SK-N-SH (cell line): Measurements from ENCODE around the gene RTL3. TPM values are rescaled to one million over a fixed set of nuclear protein-coding genes. Genes with fewer than 3 reads are reported as not detected.

Experiments
- CTCF ChIA-PET: fragments of 300-600, 350-600 bp; formaldehyde crosslinking; extraction: SDS; loops from one replicate; lab custom pipeline; 2021; lab: Yijun Ruan, JAX
- POLR2A ChIA-PET: fragments of 350-600 bp; sonication (Branson Sonifier 250); formaldehyde crosslinking; extraction: SDS; loops from one replicate; lab custom pipeline; 2020; ENCODE audit warnings: antibody characterized with exemption, inconsistent platforms; lab: Yijun Ruan, JAX
- DNase-seq: peaks from one replicate; pipeline ENCODE4 v3.0.0; 2012
- H2AFZ ChIP-seq: fragments of 200-600 bp; sonication (generic); 2 replicates; pipeline ENCODE4 v1.8.1; 2016; ENCODE audit warnings: antibody characterized with exemption, mild to moderate bottlenecking, low read depth
- H3F3A ChIP-seq: fragments of 200-600 bp; sonication (generic); replicated peaks from 2 replicates; pipeline ENCODE3; 2016; ENCODE audit warnings: antibody characterized with exemption, mild to moderate bottlenecking; ENCODE audit not compliant: insufficient read depth
- H3K27ac ChIP-seq, 2 experiments: fragments of 200-500 bp in 1 of 2; fragments of 200-600 bp in 1 of 2; sonication (Bioruptor generic) in 1 of 2; sonication (generic), shearing (Covaris generic) in 1 of 2; 2 replicates each; pipeline versions ENCODE4 v1.5.1 to v1.6.1; 2014 to 2016; ENCODE audit warnings: low read depth in 2 of 2, inconsistent platforms in 1 of 2, low read length in 1 of 2, mild to moderate bottlenecking in 1 of 2, mixed read lengths in 1 of 2
- H3K27me3 ChIP-seq: fragments of 200-600 bp; sonication (generic), shearing (Covaris generic); 2 replicates; pipeline ENCODE4 v1.6.1; 2016; ENCODE audit warnings: mixed run types; ENCODE audit not compliant: insufficient read depth
- H3K36me3 ChIP-seq, 2 experiments: fragments of 200-500 bp in 1 of 2; fragments of 200-600 bp in 1 of 2; sonication (Bioruptor generic) in 1 of 2; sonication (generic) in 1 of 2; replicated peaks in 1 of 2; 2 replicates each; pipeline versions ENCODE3 to v1.5.1; 2014 to 2016; ENCODE audit warnings: low read length in 1 of 2, mild to moderate bottlenecking in 1 of 2; ENCODE audit not compliant: insufficient read depth in 2 of 2, control insufficient read depth in 1 of 2
- H3K4me1 ChIP-seq, 2 experiments: fragments of 200-500 bp in 1 of 2; fragments of 200-600 bp in 1 of 2; sonication (Bioruptor generic) in 1 of 2; sonication (generic), shearing (Covaris generic) in 1 of 2; 2 replicates each; pipeline versions ENCODE4 v1.5.1 to v1.6.1; 2014 to 2016; ENCODE audit warnings: low read depth in 1 of 2, low read length in 1 of 2, mixed run types in 1 of 2; ENCODE audit not compliant: insufficient read depth in 2 of 2, control insufficient read depth in 1 of 2
- H3K4me2 ChIP-seq: fragments of 200-600 bp; sonication (generic), shearing (Covaris generic); 2 replicates; pipeline ENCODE4 v1.6.1; 2017; ENCODE audit warnings: mixed run types
- H3K4me3 ChIP-seq, 2 experiments: fragments of 200-500 bp in 1 of 2; fragments of 200-600 bp in 1 of 2; sonication (Bioruptor generic) in 1 of 2; sonication (generic), shearing (Covaris generic) in 1 of 2; 2 replicates each; pipeline versions ENCODE4 v1.5.1 to v1.8.1; 2014 to 2016; ENCODE audit warnings: low read depth in 2 of 2, inconsistent platforms in 1 of 2, low read length in 1 of 2, mild to moderate bottlenecking in 1 of 2, mixed read lengths in 1 of 2, moderate library complexity in 1 of 2
- H3K79me2 ChIP-seq: fragments of 200-600 bp; sonication (generic); 2 replicates; pipeline ENCODE4 v1.8.1; 2017; ENCODE audit warnings: mild to moderate bottlenecking; ENCODE audit not compliant: insufficient read depth
- H3K9ac ChIP-seq: fragments of 200-600 bp; sonication (generic); 2 replicates; pipeline ENCODE4 v1.6.1; 2017; ENCODE audit warnings: mixed run types
- H3K9me2 ChIP-seq: fragments of 200-600 bp; sonication (generic); 2 replicates; pipeline ENCODE4 v1.6.1; 2017; ENCODE audit warnings: mixed run types
- H3K9me3 ChIP-seq: fragments of 200-600 bp; sonication (generic); 2 replicates; pipeline ENCODE4 v1.6.1; 2017; ENCODE audit warnings: mixed run types, mild to moderate bottlenecking, moderate library complexity
- H4K20me1 ChIP-seq: fragments of 200-600 bp; sonication (generic); 2 replicates; pipeline ENCODE4 v1.6.1; 2017; ENCODE audit warnings: mild to moderate bottlenecking, mixed run types; ENCODE audit not compliant: insufficient read depth
- CHD2 ChIP-seq: fragments of 150-350 bp; IDR thresholded peaks from 2 replicates; pipeline ENCODE4 v1.6.1; 2018; ENCODE audit warnings: low read length; ENCODE audit not compliant: partially characterized antibody
- EP300 ChIP-seq, 2 experiments: IDR thresholded peaks; 2 replicates each; pipeline versions ENCODE4 v1.4.0 to v1.6.1; 2012; ENCODE audit warnings: borderline replicate concordance in 1 of 2, low read depth in 1 of 2, low read length in 1 of 2
- EZH2phosphoT487 ChIP-seq: fragments of 200-600 bp; sonication (generic); IDR thresholded peaks from 2 replicates; pipeline ENCODE4 v1.6.1; 2017; ENCODE audit warnings: low read depth, mixed run types, mild to moderate bottlenecking, antibody characterized with exemption, moderate library complexity, borderline replicate concordance
- FOSL2 ChIP-seq: IDR thresholded peaks from 2 replicates; pipeline ENCODE4 v1.4.0; 2012; ENCODE audit warnings: low read depth, mild to moderate bottlenecking, moderate library complexity, borderline replicate concordance
- GABPA ChIP-seq: IDR thresholded peaks from 2 replicates; pipeline ENCODE4 v1.4.0; 2012; ENCODE audit warnings: low read depth, mild to moderate bottlenecking
- JUND ChIP-seq: IDR thresholded peaks from 2 replicates; pipeline ENCODE4 v1.4.0; 2012
- MEF2A ChIP-seq: IDR thresholded peaks from 2 replicates; pipeline ENCODE4 v1.4.0; 2012; ENCODE audit warnings: low read depth, borderline replicate concordance
- MXI1 ChIP-seq: IDR thresholded peaks from 2 replicates; pipeline ENCODE4 v1.6.1; 2012; ENCODE audit warnings: mild to moderate bottlenecking, low read depth, low read length, improper control_type of control experiment
- NFIC ChIP-seq: IDR thresholded peaks from 2 replicates; pipeline ENCODE4 v1.4.0; 2012; ENCODE audit warnings: borderline replicate concordance
- NRF1 ChIP-seq: IDR thresholded peaks from 2 replicates; pipeline ENCODE4 v1.6.1; 2012; ENCODE audit warnings: low read depth, mild to moderate bottlenecking, low read length
- RAD21 ChIP-seq: IDR thresholded peaks from 2 replicates; pipeline ENCODE4 v1.6.1; 2012; ENCODE audit warnings: mild to moderate bottlenecking, low read length
- RCOR1 ChIP-seq: fragments of 150-350 bp; IDR thresholded peaks from 2 replicates; pipeline ENCODE4 v1.6.1; 2017; ENCODE audit warnings: antibody characterized with exemption, low read length
- RFX5 ChIP-seq: IDR thresholded peaks from 2 replicates; pipeline ENCODE4 v1.6.1; 2012; ENCODE audit warnings: mild to moderate bottlenecking, improper control_type of control experiment, low read length
- RXRA ChIP-seq: IDR thresholded peaks from 2 replicates; pipeline ENCODE4 v1.4.0; 2012; ENCODE audit warnings: low read depth, mild to moderate bottlenecking, borderline replicate concordance
- TCF12 ChIP-seq: IDR thresholded peaks from 2 replicates; pipeline ENCODE4 v1.4.0; 2012
- YY1 ChIP-seq: IDR thresholded peaks from 2 replicates; pipeline ENCODE4 v1.4.0; 2012; ENCODE audit warnings: low read depth, mild to moderate bottlenecking
- WGBS: methylation state at CpG from one replicate; pipeline ENCODE4 v1.1.6; 2017; ENCODE audit warnings: low lambda C conversion rate; 5-methylcytosine and 5-hydroxymethylcytosine counted together
- polyA plus RNA-seq, 3 experiments: library from polyadenylated mRNA; depleted of rRNA; stranded (reverse); fragments of >200 nt; gene quantifications; 2 replicates each; pipeline ENCODE4 v1.2.3, GENCODE V29; 2012
- TF ChIP-seq, protein P1 (sequence below): IDR thresholded peaks from 2 replicates; pipeline ENCODE4 v1.4.0; 2012; ENCODE audit warnings: low read depth
- TF ChIP-seq, protein P2 (sequence below): IDR thresholded peaks from 2 replicates; pipeline ENCODE4; 2012
- TF ChIP-seq, protein P3 (sequence below): fragments of 150-350 bp; IDR thresholded peaks from 2 replicates; pipeline ENCODE4 v1.6.1; 2017; ENCODE audit warnings: antibody characterized with exemption, low read length, low read depth, borderline replicate concordance
- TF ChIP-seq, protein P4 (sequence below): IDR thresholded peaks from 2 replicates; pipeline ENCODE4 v1.6.1; 2012; ENCODE audit warnings: mild to moderate bottlenecking, low read depth, low read length, moderate library complexity
- TF ChIP-seq, protein P5 (sequence below): IDR thresholded peaks from 2 replicates; pipeline ENCODE4 v1.4.0; 2012; ENCODE audit warnings: low read depth, borderline replicate concordance

The RTL3 gene, protein sequence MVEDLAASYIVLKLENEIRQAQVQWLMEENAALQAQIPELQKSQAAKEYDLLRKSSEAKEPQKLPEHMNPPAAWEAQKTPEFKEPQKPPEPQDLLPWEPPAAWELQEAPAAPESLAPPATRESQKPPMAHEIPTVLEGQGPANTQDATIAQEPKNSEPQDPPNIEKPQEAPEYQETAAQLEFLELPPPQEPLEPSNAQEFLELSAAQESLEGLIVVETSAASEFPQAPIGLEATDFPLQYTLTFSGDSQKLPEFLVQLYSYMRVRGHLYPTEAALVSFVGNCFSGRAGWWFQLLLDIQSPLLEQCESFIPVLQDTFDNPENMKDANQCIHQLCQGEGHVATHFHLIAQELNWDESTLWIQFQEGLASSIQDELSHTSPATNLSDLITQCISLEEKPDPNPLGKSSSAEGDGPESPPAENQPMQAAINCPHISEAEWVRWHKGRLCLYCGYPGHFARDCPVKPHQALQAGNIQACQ
- polyA plus RNA-seq (2012; rRNA removed) = 0.64 and 0.80 TPM in 2 replicates
- 0.58 and 0.64 TPM in 2 replicates for polyA plus RNA-seq (2012; cell fraction: cytosol; rRNA removed)
- 0.46 and 0.49 TPM in 2 replicates for polyA plus RNA-seq (2012; cell fraction: nucleus; rRNA removed)

DNA sequence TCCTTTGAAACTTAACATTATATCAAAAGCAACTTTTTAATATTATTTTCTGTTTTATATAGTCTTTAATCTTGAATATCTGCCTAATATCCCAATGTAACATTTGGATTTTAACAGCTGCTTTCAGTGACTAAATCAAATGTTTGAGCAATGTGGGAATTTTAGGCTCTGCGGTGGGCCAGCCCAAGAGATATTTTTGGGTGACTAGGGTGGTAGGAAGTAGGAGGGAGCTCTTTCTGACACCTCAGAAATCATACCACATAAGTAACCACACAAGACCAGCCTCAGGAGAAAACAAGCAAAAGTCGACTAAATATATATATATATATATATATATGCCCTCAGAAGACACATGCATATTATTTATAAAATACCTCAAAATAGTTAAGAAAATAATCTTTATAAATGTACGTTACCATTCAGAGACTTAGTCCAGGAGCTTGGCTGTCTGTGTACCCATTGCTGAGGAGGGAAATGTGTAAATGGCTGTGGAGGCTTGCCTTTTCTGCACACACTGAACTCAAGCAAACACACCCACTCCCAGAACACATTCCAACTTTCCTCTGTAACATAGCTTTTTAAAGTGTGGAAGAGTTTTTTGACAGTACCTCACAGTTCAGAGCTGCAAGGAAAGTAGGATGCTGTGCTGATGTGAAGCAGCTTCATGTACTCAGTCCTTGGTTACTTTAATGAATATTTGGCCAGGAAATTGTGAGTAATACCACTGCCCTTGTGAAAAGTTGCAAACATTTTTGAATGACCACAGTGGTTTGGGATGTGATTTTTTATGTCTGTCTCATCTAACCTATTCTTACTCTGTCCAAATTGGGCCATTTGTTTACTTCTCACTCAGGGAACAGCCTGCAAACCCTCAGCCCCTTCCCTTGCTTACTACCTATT lies at the start of gene RTL3:
TSS of gene RTL3 (minus strand) at position 484 of the 900 bp plus-strand sequence. CDS start 908 bp downstream, outside the sequence.
- H3K79me2 ChIP-seq = no peaks in the 10 kb centered on the region
- H3K27ac ChIP-seq = peak within 1 kb of the TSS in 1 of 2 experiments; percentile 51; a peak in 2 of 4 replicates
- ChIA-PET CTCF (interaction anchor here (1.5 kb wide), 1 partner anchor 423 kb away, joined by 3 read pairs; no protein-coding TSS in a partner anchor), POLR2A (no interaction called here)
- DNase-seq = no peak
- H3K4me3 ChIP-seq = no peak within 1 kb of the TSS
- no peaks in the 10 kb centered on the region for H4K20me1 ChIP-seq
- peak within 1 kb of the TSS; percentile 35; the same call in 1 of the 2 replicates for H2AFZ ChIP-seq
- H3K9me2 ChIP-seq = no peaks in the 10 kb centered on the region
- H3F3A ChIP-seq = no peaks in the 10 kb centered on the region
- TF ChIP-seq, protein P1, sequence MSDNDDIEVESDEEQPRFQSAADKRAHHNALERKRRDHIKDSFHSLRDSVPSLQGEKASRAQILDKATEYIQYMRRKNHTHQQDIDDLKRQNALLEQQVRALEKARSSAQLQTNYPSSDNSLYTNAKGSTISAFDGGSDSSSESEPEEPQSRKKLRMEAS = no peak
- TF ChIP-seq FOSL2 (peak; percentile 48; the same call in 1 of the 2 replicates), YY1 (no peak), RCOR1 (no peak), GABPA (no peak), MXI1 (no peak), RXRA (no peak), JUND (peak; percentile 22; the same call in 1 of the 2 replicates), MEF2A (no peak), NRF1 (no peak), NFIC (peak; percentile 39), RAD21 (no peak), TCF12 (peak; percentile 42; the same call in 1 of the 2 replicates), EP300 (IDR thresholded peaks at IDR 0.05; ENCODE audit: borderline replicate concordance in 1 of 2, low read depth in 1 of 2, low read length in 1 of 2) (no peak), EZH2phosphoT487 (no peak), CHD2 (no peak), RFX5 (no peak)
- TF ChIP-seq, protein P2, sequence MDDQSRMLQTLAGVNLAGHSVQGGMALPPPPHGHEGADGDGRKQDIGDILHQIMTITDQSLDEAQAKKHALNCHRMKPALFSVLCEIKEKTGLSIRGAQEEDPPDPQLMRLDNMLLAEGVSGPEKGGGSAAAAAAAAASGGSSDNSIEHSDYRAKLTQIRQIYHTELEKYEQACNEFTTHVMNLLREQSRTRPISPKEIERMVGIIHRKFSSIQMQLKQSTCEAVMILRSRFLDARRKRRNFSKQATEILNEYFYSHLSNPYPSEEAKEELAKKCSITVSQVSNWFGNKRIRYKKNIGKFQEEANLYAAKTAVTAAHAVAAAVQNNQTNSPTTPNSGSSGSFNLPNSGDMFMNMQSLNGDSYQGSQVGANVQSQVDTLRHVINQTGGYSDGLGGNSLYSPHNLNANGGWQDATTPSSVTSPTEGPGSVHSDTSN = peak; percentile 53
- TF ChIP-seq, protein P3, sequence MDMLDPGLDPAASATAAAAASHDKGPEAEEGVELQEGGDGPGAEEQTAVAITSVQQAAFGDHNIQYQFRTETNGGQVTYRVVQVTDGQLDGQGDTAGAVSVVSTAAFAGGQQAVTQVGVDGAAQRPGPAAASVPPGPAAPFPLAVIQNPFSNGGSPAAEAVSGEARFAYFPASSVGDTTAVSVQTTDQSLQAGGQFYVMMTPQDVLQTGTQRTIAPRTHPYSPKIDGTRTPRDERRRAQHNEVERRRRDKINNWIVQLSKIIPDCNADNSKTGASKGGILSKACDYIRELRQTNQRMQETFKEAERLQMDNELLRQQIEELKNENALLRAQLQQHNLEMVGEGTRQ = no peak
- TF ChIP-seq, protein P4, sequence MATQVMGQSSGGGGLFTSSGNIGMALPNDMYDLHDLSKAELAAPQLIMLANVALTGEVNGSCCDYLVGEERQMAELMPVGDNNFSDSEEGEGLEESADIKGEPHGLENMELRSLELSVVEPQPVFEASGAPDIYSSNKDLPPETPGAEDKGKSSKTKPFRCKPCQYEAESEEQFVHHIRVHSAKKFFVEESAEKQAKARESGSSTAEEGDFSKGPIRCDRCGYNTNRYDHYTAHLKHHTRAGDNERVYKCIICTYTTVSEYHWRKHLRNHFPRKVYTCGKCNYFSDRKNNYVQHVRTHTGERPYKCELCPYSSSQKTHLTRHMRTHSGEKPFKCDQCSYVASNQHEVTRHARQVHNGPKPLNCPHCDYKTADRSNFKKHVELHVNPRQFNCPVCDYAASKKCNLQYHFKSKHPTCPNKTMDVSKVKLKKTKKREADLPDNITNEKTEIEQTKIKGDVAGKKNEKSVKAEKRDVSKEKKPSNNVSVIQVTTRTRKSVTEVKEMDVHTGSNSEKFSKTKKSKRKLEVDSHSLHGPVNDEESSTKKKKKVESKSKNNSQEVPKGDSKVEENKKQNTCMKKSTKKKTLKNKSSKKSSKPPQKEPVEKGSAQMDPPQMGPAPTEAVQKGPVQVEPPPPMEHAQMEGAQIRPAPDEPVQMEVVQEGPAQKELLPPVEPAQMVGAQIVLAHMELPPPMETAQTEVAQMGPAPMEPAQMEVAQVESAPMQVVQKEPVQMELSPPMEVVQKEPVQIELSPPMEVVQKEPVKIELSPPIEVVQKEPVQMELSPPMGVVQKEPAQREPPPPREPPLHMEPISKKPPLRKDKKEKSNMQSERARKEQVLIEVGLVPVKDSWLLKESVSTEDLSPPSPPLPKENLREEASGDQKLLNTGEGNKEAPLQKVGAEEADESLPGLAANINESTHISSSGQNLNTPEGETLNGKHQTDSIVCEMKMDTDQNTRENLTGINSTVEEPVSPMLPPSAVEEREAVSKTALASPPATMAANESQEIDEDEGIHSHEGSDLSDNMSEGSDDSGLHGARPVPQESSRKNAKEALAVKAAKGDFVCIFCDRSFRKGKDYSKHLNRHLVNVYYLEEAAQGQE = no peak
- TF ChIP-seq, protein P5, sequence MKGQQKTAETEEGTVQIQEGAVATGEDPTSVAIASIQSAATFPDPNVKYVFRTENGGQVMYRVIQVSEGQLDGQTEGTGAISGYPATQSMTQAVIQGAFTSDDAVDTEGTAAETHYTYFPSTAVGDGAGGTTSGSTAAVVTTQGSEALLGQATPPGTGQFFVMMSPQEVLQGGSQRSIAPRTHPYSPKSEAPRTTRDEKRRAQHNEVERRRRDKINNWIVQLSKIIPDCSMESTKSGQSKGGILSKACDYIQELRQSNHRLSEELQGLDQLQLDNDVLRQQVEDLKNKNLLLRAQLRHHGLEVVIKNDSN = no peak
- H3K4me2 ChIP-seq = peak within 1 kb of the TSS; percentile 45; the same call in 1 of the 2 replicates
- H3K27me3 ChIP-seq = no peaks in the 10 kb centered on the region; the same call in 1 of the 2 replicates
- WGBS = 9% methylated on average over 3 of the region's 3 CpGs
- H3K36me3 ChIP-seq = no peaks in the 10 kb centered on the region
- peak within 1 kb of the TSS; percentile 16; the same call in 1 of the 2 replicates for H3K9ac ChIP-seq
- no peaks in the 10 kb centered on the region for H3K9me3 ChIP-seq
- no peaks in the 10 kb centered on the region for H3K4me1 ChIP-seq
